OCI-LY1 (cell line): ENCODE measurements around the gene ZSCAN21.
A peak's percentile ranks its signal among the peaks of the same experiment; 100 is the strongest.

ENCODE experiments used
- H2AFZ ChIP-seq: fragments of 200-600 bp; sonication (generic), shearing (Covaris generic); 2 replicates; pipeline ENCODE4 v1.6.0; 2014; ENCODE audit warnings: antibody characterized with exemption, mild to moderate bottlenecking, low read length
- H3F3A ChIP-seq: fragments of 200-600 bp; sonication (generic), shearing (Covaris generic); 2 replicates; pipeline ENCODE4 v1.6.0; 2014; ENCODE audit warnings: mild to moderate bottlenecking, antibody characterized with exemption, low read length, moderate library complexity; ENCODE audit not compliant: insufficient read depth
- H3K27ac ChIP-seq: fragments of 200-600 bp; sonication (generic); 2 replicates; pipeline ENCODE4 v1.5.1; 2014; ENCODE audit warnings: low read length, mixed run types, mild to moderate bottlenecking, low read depth; ENCODE audit not compliant: poor library complexity, severe bottlenecking
- H3K27me3 ChIP-seq: fragments of 200-600 bp; sonication (generic); 2 replicates; pipeline ENCODE4 v1.6.0; 2014; ENCODE audit warnings: antibody characterized with exemption, mild to moderate bottlenecking, low read length, moderate library complexity; ENCODE audit not compliant: insufficient read depth
- H3K36me3 ChIP-seq: fragments of 200-600 bp; sonication (generic); 2 replicates; pipeline ENCODE4 v1.6.1; 2014; ENCODE audit warnings: mild to moderate bottlenecking, antibody characterized with exemption, low read length, moderate library complexity, mixed read lengths; ENCODE audit not compliant: insufficient read depth
- H3K4me1 ChIP-seq: fragments of 200-600 bp; sonication (generic); 2 replicates; pipeline ENCODE4 v1.5.1; 2014; ENCODE audit warnings: mild to moderate bottlenecking, low read length, moderate library complexity; ENCODE audit not compliant: insufficient read depth, severe bottlenecking
- H3K4me2 ChIP-seq: fragments of 200-600 bp; sonication (generic), shearing (Covaris generic); 2 replicates; pipeline ENCODE4 v1.6.1; 2014; ENCODE audit warnings: low read length
- H3K4me3 ChIP-seq: fragments of 200-600 bp; sonication (generic); 2 replicates; pipeline ENCODE4 v1.5.1; 2014; ENCODE audit warnings: low read length, low read depth, mild to moderate bottlenecking, mixed read lengths; ENCODE audit not compliant: poor library complexity, severe bottlenecking
- H3K79me2 ChIP-seq: fragments of 200-600 bp; shearing (Covaris generic); 2 replicates; pipeline ENCODE4 v1.6.1; 2016; ENCODE audit warnings: mixed run types, low read length, mixed read lengths; ENCODE audit not compliant: insufficient read depth
- H3K9ac ChIP-seq: fragments of 200-600 bp; sonication (generic), shearing (Covaris generic); 2 replicates; pipeline ENCODE4 v1.6.1; 2014; ENCODE audit warnings: mild to moderate bottlenecking, low read length, mixed read lengths
- H3K9me2 ChIP-seq: fragments of 200-600 bp; sonication (generic), shearing (Covaris generic); 2 replicates; pipeline ENCODE4 v1.6.1; 2014; ENCODE audit warnings: low read depth, mild to moderate bottlenecking, low read length, mixed read lengths
- H3K9me3 ChIP-seq: fragments of 200-600 bp; shearing (Covaris generic); 2 replicates; pipeline ENCODE4 v1.6.1; 2014; ENCODE audit warnings: low read length, mixed read lengths
- H4K20me1 ChIP-seq: fragments of 200-600 bp; sonication (generic), shearing (Covaris generic); 2 replicates; pipeline ENCODE4 v1.6.0; 2016; ENCODE audit warnings: mild to moderate bottlenecking, low read length; ENCODE audit not compliant: insufficient read depth
- EZH2 ChIP-seq: fragments of 200-600 bp; sonication (generic), shearing (Covaris generic); IDR thresholded peaks from 2 replicates; pipeline ENCODE4 v1.8.0; 2017; ENCODE audit warnings: borderline replicate concordance, mixed run types, mild to moderate bottlenecking, antibody characterized with exemption, low read length, moderate library complexity, mixed read lengths
- TF ChIP-seq, protein P1 (sequence below): fragments of 200-600 bp; sonication (generic), shearing (Covaris generic); IDR thresholded peaks from 2 replicates; pipeline ENCODE4 v1.5.1; 2017; ENCODE audit warnings: mild to moderate bottlenecking, antibody characterized with exemption, low read length, moderate library complexity, mixed read lengths

The ZSCAN21 gene

DNA sequence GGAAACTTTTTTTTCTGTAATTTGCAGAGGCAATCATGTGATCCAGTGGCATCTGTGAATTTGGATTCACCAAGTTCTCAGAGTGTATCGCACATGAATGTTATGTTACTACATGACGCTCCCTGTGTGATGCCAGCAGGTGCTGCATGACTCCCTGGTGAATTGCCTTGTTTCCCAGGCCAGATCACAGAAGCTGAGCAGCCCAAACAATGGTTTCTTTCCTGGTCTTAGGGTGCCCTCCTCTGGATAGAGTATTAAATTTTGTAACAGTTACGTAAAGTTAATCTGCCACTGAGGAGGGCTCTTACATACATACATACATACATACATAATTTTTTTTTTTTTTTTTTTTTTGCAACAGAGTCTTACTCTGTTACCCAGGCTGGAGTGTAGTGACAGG lies 3.6 kb downstream of the ZSCAN21 start:
- Histone ChIP-seq H3K9ac (no peak overlapping the region), H3K27me3 (no peaks in the 10 kb centered on the region), H2AFZ (no peak overlapping the region), H4K20me1 (no peaks in the 10 kb centered on the region), H3K9me2 (no peaks in the 10 kb centered on the region), H3F3A (no peaks in the 10 kb centered on the region), H3K4me3 (no peak overlapping the region), H3K9me3 (no peaks in the 10 kb centered on the region), H3K27ac (no peak overlapping the region), H3K4me1 (peaks cover 19% of the 10 kb centered on the region), H3K36me3 (peaks cover 15% of the 10 kb centered on the region), H3K79me2 (no peaks in the 10 kb centered on the region), H3K4me2 (no peak overlapping the region)
- TF ChIP-seq EZH2: no peak
- TF ChIP-seq, protein P1, sequence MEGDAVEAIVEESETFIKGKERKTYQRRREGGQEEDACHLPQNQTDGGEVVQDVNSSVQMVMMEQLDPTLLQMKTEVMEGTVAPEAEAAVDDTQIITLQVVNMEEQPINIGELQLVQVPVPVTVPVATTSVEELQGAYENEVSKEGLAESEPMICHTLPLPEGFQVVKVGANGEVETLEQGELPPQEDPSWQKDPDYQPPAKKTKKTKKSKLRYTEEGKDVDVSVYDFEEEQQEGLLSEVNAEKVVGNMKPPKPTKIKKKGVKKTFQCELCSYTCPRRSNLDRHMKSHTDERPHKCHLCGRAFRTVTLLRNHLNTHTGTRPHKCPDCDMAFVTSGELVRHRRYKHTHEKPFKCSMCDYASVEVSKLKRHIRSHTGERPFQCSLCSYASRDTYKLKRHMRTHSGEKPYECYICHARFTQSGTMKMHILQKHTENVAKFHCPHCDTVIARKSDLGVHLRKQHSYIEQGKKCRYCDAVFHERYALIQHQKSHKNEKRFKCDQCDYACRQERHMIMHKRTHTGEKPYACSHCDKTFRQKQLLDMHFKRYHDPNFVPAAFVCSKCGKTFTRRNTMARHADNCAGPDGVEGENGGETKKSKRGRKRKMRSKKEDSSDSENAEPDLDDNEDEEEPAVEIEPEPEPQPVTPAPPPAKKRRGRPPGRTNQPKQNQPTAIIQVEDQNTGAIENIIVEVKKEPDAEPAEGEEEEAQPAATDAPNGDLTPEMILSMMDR: peak; percentile 50

GRCh38 chr7:100057006-100057405 lies 7.4 kb downstream of the ZSCAN21 start:
- no peaks in the 10 kb centered on the region for H3K79me2 ChIP-seq
- H3K4me3 ChIP-seq: no peak overlapping the region
- H4K20me1 ChIP-seq: no peaks in the 10 kb centered on the region
- H3F3A ChIP-seq: no peaks in the 10 kb centered on the region
- no peak overlapping the region for H3K27ac ChIP-seq
- H3K4me2 ChIP-seq: no peak overlapping the region
- H3K9me3 ChIP-seq: no peaks in the 10 kb centered on the region
- H2AFZ ChIP-seq: no peak overlapping the region
- no peaks in the 10 kb centered on the region for H3K9me2 ChIP-seq
- H3K9ac ChIP-seq: no peak overlapping the region
- no peaks in the 10 kb centered on the region for H3K27me3 ChIP-seq
- TF ChIP-seq EZH2: no peak
- TF ChIP-seq, protein P1: no peak
- peaks cover 10% of the 10 kb centered on the region for H3K4me1 ChIP-seq
- H3K36me3 ChIP-seq: peaks cover 45% of the 10 kb centered on the region

DNA sequence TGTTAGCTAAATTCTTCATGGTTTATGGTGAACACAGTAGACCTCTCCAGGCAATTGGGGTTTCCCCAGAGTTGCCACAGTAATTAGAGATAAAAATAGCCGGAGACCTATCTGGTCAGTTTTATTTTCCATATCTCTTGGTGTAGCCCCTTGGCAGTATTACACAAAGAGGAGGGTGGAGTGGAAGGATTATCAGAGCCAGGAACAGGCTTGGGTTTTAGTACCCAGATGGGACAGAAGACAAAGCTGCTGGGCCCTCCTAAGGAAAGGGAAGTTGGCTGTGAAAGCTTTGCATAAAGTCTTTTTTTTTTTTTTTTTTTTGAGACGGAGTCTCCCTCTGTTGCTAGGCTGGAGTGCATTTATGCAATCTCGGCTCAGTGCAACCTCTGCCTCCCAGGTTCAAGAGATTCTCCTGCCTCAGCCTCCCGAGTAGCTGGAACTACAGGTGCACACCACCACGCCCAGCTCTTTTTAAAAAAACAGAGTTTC lies 9.7 kb downstream of the ZSCAN21 start:
- no peak overlapping the region for H3K9ac ChIP-seq
- H3K36me3 ChIP-seq: peaks cover 60% of the 10 kb centered on the region
- peak overlapping the region; percentile 24 for H3K27ac ChIP-seq
- H3K4me3 ChIP-seq: no peak overlapping the region
- H3K9me3 ChIP-seq: no peaks in the 10 kb centered on the region
- H3K79me2 ChIP-seq: no peaks in the 10 kb centered on the region
- no peak overlapping the region for H2AFZ ChIP-seq
- no peaks in the 10 kb centered on the region for H4K20me1 ChIP-seq
- no peaks in the 10 kb centered on the region for H3K9me2 ChIP-seq
- no peaks in the 10 kb centered on the region for H3K27me3 ChIP-seq
- no peak for TF ChIP-seq EZH2
- TF ChIP-seq, protein P1: no peak
- peaks cover 10% of the 10 kb centered on the region for H3K4me1 ChIP-seq
- H3F3A ChIP-seq: no peaks in the 10 kb centered on the region
- no peak overlapping the region; the same call in 1 of the 2 replicates for H3K4me2 ChIP-seq
